ENCODE measurements around the gene GFY.
"Not testable (repeated sequence)": the region's sequence is repeated elsewhere in the genome, so short reads cannot be mapped to it uniquely, and the experiment has no call there.

GFY gene

DNA sequence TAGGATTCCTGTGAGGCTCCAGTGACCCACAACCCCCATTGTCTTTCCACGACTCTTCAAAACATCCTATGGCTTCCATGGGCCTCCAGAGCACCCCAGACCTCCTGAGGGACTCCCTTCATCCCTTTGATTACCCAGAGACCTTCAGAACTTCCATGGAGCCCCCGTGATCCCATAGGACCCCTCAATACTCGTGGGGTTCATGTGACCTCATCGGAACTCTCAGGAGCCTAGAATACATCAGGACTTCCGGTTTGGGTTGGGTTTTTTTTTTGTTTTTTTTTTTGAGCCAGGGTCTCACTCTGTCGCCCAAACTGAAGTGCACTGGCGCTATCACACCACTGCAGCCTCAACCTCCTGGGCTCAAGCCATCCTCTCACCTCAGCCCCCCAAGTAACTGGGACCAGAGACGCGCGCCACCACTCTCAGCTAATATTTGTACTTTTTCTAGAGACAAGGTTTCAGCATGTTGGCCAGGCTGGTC is 28.6 kb downstream of the GFY start:
- DNase-seq (ENCODE audit: low read depth), result no peak
- H3K4me3 ChIP-seq (ENCODE audit: low read length), result peak overlapping the region; percentile 84
- TF ChIP-seq, protein P1, sequence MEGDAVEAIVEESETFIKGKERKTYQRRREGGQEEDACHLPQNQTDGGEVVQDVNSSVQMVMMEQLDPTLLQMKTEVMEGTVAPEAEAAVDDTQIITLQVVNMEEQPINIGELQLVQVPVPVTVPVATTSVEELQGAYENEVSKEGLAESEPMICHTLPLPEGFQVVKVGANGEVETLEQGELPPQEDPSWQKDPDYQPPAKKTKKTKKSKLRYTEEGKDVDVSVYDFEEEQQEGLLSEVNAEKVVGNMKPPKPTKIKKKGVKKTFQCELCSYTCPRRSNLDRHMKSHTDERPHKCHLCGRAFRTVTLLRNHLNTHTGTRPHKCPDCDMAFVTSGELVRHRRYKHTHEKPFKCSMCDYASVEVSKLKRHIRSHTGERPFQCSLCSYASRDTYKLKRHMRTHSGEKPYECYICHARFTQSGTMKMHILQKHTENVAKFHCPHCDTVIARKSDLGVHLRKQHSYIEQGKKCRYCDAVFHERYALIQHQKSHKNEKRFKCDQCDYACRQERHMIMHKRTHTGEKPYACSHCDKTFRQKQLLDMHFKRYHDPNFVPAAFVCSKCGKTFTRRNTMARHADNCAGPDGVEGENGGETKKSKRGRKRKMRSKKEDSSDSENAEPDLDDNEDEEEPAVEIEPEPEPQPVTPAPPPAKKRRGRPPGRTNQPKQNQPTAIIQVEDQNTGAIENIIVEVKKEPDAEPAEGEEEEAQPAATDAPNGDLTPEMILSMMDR (conservative IDR thresholded peaks at IDR 0.05; ENCODE audit: low read length), result no peak

DNA sequence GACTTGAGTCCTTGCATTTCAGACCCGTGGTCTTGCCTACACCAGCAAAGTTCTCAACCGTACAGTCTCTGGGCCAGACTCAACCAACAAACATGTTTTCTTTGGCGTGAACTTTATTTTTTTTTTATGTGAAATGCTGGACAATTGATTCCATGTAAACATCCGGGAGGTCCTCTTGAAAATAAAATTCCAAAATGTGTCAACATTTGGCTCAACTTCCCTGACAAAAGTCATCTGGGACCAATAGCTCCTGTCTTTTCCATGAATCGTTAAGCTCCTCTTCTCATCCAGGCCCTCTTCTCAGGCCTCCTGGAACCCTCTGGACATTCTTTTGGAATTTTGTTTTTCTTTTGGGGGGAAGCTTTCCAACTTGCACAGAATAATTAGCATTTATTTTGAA is 30.6 kb downstream of the GFY start:
- DNase-seq (ENCODE audit: low read depth), result peak; percentile 84
- TF ChIP-seq, protein P1 (conservative IDR thresholded peaks at IDR 0.05; ENCODE audit: low read length), result no peak
- no peak overlapping the region for H3K4me3 ChIP-seq (ENCODE audit: low read length)

DNA sequence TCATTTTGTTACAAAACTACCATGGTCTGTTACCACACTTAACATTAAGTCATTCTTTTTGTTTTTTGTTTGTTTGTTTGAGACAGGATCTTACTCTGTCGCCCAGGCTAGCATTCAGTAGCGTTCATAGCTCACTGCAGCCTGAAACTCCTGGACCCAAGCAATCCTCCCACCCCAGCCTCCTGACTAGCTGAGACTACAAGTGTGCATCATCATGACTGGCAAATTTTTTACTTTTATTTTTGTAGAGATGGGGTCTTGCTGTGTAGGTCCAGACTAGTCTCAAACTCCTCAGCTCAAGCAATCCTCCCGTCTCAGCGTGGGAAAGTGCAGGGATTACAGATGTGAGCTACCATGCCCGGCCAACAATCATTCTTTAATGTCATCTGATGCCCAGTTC is 31.1 kb downstream of the GFY start:
- H3K4me3 ChIP-seq (ENCODE audit: low read length), result no peak overlapping the region
- TF ChIP-seq, protein P1 (conservative IDR thresholded peaks at IDR 0.05; ENCODE audit: low read length), result no peak
- DNase-seq (ENCODE audit: low read depth), result peak; percentile 74

DNA sequence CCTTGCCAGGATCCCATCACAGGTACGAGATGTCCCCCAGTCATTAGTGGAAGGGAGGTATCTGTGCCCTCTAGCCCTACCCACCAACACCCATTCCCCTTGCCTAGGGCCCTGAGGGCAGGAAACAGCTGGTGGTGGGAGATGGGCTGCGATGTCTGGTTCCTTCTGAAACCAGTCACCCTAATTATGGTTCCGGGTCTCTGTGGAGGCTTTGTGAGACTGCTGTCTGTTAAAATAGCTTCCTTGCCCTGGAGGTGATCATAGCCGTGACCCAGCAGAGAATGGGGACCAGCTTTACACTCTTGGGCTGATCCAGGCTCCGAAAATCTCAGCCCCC is 33.3 kb downstream of the GFY start:
- TF ChIP-seq, protein P1 (conservative IDR thresholded peaks at IDR 0.05; ENCODE audit: low read length), result no peak
- no peak for DNase-seq (ENCODE audit: low read depth)
- no peak overlapping the region for H3K4me3 ChIP-seq (ENCODE audit: low read length)

DNA sequence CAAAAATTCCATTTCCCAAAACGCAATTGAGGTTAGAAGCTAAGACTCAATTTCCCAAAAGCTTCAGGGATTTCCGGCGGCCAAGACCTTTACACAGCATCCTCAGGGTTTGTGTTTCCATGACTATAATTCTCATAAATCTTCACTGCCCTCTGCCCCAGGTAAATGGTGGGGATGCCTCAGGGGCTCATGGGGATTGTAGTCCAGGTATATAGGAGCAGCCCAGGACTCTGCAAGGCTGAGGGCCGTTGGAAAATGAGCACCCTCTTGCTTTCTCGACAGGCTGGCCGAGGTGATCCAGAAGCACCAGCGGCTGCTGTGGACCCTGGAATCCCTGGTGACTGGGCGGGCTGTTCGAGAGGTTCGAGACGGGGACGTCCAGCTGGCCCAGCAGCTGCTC is 34.2 kb downstream of the GFY start:
- H3K4me3 ChIP-seq (ENCODE audit: low read length), result no peak overlapping the region
- no peak for DNase-seq (ENCODE audit: low read depth)
- TF ChIP-seq, protein P1 (conservative IDR thresholded peaks at IDR 0.05; ENCODE audit: low read length), result no peak

DNA sequence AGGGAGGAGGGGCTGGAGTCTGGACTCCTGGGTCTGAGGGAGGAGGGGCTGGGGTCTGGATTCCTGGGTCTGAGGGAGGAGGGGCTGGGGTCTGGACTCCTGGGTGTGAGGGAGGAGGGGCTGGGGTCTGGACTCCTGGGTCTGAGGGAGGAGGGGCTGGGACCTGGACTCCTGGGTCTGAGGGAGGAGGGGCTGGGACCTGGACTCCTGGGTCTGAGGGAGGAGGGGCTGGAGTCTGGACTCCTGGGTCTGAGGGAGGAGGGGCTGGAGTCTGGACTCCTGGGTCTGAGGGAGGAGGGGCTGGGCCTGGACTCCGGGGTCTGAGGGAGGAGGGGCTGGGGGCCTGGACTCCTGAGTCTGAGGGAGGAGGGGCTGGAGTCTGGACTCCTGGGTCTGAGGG is 35.9 kb downstream of the GFY start:
- not testable (repeated sequence) for DNase-seq (ENCODE audit: low read depth); H3K4me3 ChIP-seq (ENCODE audit: low read length)

DNA sequence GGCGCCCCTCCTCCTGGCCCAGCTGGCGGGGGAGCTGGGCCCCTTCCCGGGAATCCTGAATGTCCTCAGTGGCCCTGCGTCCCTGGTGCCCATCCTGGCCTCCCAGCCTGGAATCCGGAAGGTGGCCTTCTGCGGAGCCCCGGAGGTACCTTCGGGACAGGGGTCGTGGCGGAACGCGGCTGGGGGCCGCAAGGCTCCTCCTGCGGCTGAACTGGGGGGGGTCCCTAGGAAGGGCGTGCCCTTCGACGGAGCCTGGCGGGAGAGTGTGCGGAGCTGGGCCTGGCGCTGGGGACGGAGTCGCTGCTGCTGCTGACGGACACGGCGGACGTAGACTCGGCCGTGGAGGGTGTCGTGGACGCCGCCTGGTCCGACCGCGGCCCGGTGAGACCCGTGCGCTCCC is 36.5 kb downstream of the GFY start:
- H3K4me3 ChIP-seq (ENCODE audit: low read length), result no peak overlapping the region
- TF ChIP-seq, protein P1 (conservative IDR thresholded peaks at IDR 0.05; ENCODE audit: low read length), result no peak
- no peak for DNase-seq (ENCODE audit: low read depth)

DNA sequence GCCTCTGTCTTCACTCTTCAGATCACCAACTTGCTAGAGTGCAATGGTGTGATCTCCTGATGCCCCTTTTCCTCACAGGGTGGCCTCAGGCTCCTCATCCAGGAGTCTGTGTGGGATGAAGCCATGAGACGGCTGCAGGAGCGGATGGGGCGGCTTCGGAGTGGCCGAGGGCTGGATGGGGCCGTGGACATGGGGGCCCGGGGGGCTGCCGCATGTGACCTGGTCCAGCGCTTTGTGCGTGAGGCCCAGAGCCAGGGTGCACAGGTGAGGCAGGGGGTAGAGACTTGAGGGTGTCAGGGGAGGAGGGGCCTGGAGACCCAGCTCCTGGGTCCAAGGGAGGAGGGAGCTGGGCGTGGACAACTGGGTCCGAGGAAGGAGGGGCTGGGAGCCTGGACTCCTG is 37.3 kb downstream of the GFY start:
- no peak for DNase-seq (ENCODE audit: low read depth)
- no peak overlapping the region for H3K4me3 ChIP-seq (ENCODE audit: low read length)
- TF ChIP-seq, protein P1 (conservative IDR thresholded peaks at IDR 0.05; ENCODE audit: low read length), result no peak
